A549 (cell line): ENCODE measurements around the gene ERBB2. TPM values are rescaled to one million over a fixed set of nuclear protein-coding genes. Genes with fewer than 3 reads are reported as not detected.

Source experiments
- ATAC-seq, 2 experiments: fragments of 200-7000 bp in 1 of 2; fragments of >200 bp in 1 of 2; cut with Nextera tagmentation in 1 of 2; cut with Tn5 transposase in 1 of 2; 3 replicates each; pipeline versions ENCODE4 v1.8.0 to v1.9.1; 2018 to 2020; ENCODE audit warnings: mild to moderate bottlenecking in 1 of 2, moderate library complexity in 1 of 2
- CTCF ChIA-PET: fragments of 300-600 bp; sonication (Branson Sonifier 250); formaldehyde crosslinking; extraction: SDS; loops from one replicate; lab custom pipeline; 2021; ENCODE audit warnings: antibody characterized with exemption, inconsistent platforms; lab: Yijun Ruan, JAX
- POLR2A ChIA-PET: fragments of 350-600 bp; formaldehyde crosslinking; extraction: SDS; loops from one replicate; lab custom pipeline; 2021; ENCODE audit warnings: antibody characterized with exemption, inconsistent platforms; lab: Yijun Ruan, JAX
- DNase-seq, 2 experiments: peaks; one replicate each; pipeline versions ENCODE4 v3.0.0 to v3.0.0-alpha.2; 2011 to 2016; ENCODE audit warnings: low read depth in 1 of 2, low spot score in 1 of 2
- FAIRE-seq: peaks from 2 replicates; lab custom pipeline; 2011; peaks lifted over from hg19 to GRCh38; lab: Jason Lieb, UNC
- H3K27ac ChIP-seq, 2 experiments: fragments of >200 bp; sonication (Bioruptor Twin); formaldehyde crosslinking; 3 replicates each; pipeline ENCODE4 v1.5.1; 2016 to 2017
- H3K4me1 ChIP-seq: fragments of >200 bp; sonication (Bioruptor Twin); formaldehyde crosslinking; 3 replicates; pipeline ENCODE4 v1.6.1; 2016
- H3K4me2 ChIP-seq: fragments of >200 bp; sonication (Bioruptor Twin); formaldehyde crosslinking; 3 replicates; pipeline ENCODE4 v1.6.1; 2016
- H3K4me3 ChIP-seq: fragments of >200 bp; sonication (Bioruptor Twin); formaldehyde crosslinking; 3 replicates; pipeline ENCODE4 v1.5.1; 2016
- H3K9me3 ChIP-seq: fragments of >200 bp; sonication (Bioruptor Twin); formaldehyde crosslinking; 3 replicates; pipeline ENCODE4 v1.6.1; 2016
- BCL3 ChIP-seq: fragments of >200 bp; sonication (Bioruptor Twin); formaldehyde crosslinking; IDR thresholded peaks from 3 replicates; pipeline ENCODE4 v1.6.1; 2016
- CBX2 ChIP-seq: fragments of 200-600 bp; sonication (generic); IDR thresholded peaks from 2 replicates; pipeline ENCODE4 v1.6.1; 2016; ENCODE audit warnings: low read depth, mild to moderate bottlenecking, borderline replicate concordance
- CEBPB ChIP-seq, 2 experiments: fragments of >200 bp in 1 of 2; sonication (Bioruptor Twin) in 1 of 2; formaldehyde crosslinking in 1 of 2; IDR thresholded peaks; 2 replicates each; pipeline ENCODE4 v1.6.1; 2012 to 2016
- CHD2 ChIP-seq: fragments of 150-350 bp; IDR thresholded peaks from 2 replicates; pipeline ENCODE4 v1.6.1; 2014; ENCODE audit warnings: low read length; ENCODE audit not compliant: partially characterized antibody
- CHD4 ChIP-seq: fragments of 200-600 bp; sonication (generic); IDR thresholded peaks from 2 replicates; pipeline ENCODE4 v1.6.1; 2016; ENCODE audit warnings: antibody characterized with exemption, mild to moderate bottlenecking, borderline replicate concordance
- CTCF ChIP-seq: fragments of >200 bp; sonication (Bioruptor Twin); formaldehyde crosslinking; IDR thresholded peaks from 3 replicates; pipeline ENCODE4 v1.5.1; 2016
- EHF ChIP-seq: fragments of 250-450 bp; sonication (Bioruptor Pico); IDR thresholded peaks from 2 replicates; pipeline ENCODE4 v1.5.0; 2020; ENCODE audit warnings: mild to moderate bottlenecking
- EHMT2 ChIP-seq: fragments of 200-600 bp; sonication (generic); IDR thresholded peaks from 2 replicates; pipeline ENCODE4 v1.6.1; 2016; ENCODE audit warnings: antibody characterized with exemption, low read depth, mild to moderate bottlenecking, moderate library complexity
- ELK1 ChIP-seq: fragments of 150-350 bp; IDR thresholded peaks from 2 replicates; pipeline ENCODE4 v1.6.1; 2014; ENCODE audit warnings: low read depth, mild to moderate bottlenecking, low read length
- FOSB ChIP-seq: fragments of 250-450 bp; sonication (Bioruptor Pico); IDR thresholded peaks from 2 replicates; pipeline ENCODE4 v1.5.0; 2020; ENCODE audit warnings: mild to moderate bottlenecking, moderate library complexity
- FOSL2 ChIP-seq, 2 experiments: fragments of 450-650 bp in 1 of 2; fragments of >200 bp in 1 of 2; sonication (Bioruptor Twin) in 1 of 2; formaldehyde crosslinking; IDR thresholded peaks; 2 replicates each; pipeline versions ENCODE4 v1.5.0 to v1.6.1; 2016 to 2020; ENCODE audit warnings: mild to moderate bottlenecking in 1 of 2, moderate library complexity in 1 of 2
- HDAC2 ChIP-seq: fragments of 200-600 bp; sonication (generic); IDR thresholded peaks from 2 replicates; pipeline ENCODE4 v1.6.1; 2016
- HOXB13 ChIP-seq: fragments of 250-450 bp; sonication (Bioruptor Pico); IDR thresholded peaks from 2 replicates; pipeline ENCODE4 v1.5.0; 2020; ENCODE audit warnings: low read depth, mild to moderate bottlenecking, moderate library complexity
- HOXB5 ChIP-seq: fragments of 250-450 bp; sonication (Bioruptor Pico); IDR thresholded peaks from 2 replicates; pipeline ENCODE4 v1.5.0; 2020; ENCODE audit warnings: mild to moderate bottlenecking, moderate library complexity
- JUNB ChIP-seq: fragments of >200 bp; sonication (Bioruptor Twin); formaldehyde crosslinking; IDR thresholded peaks from 2 replicates; pipeline ENCODE4 v1.6.1; 2016
- KDM5A ChIP-seq: fragments of 200-600 bp; sonication (generic); IDR thresholded peaks from 2 replicates; pipeline ENCODE4 v1.6.1; 2016; ENCODE audit warnings: antibody characterized with exemption, mild to moderate bottlenecking
- MAFK ChIP-seq: fragments of 450-650 bp; IDR thresholded peaks from 2 replicates; pipeline ENCODE4 v1.6.1; 2014; ENCODE audit not compliant: partially characterized antibody
- MAX ChIP-seq: IDR thresholded peaks from 2 replicates; pipeline ENCODE4 v1.6.1; 2012
- MAZ ChIP-seq: fragments of 150-350 bp; IDR thresholded peaks from 2 replicates; pipeline ENCODE4 v1.6.1; 2014; ENCODE audit warnings: antibody characterized with exemption, low read depth, low read length, borderline replicate concordance
- PHF8 ChIP-seq: fragments of 200-600 bp; sonication (generic); IDR thresholded peaks from 2 replicates; pipeline ENCODE4 v1.6.1; 2016; ENCODE audit warnings: low read depth, mild to moderate bottlenecking, antibody characterized with exemption, moderate library complexity, borderline replicate concordance
- POLR2AphosphoS2 ChIP-seq: conservative IDR thresholded peaks from 2 replicates; pipeline ENCODE4 v1.6.1; 2012; ENCODE audit warnings: low read length, improper control_type of control experiment, inconsistent platforms
- RFX5 ChIP-seq: fragments of 450-650 bp; IDR thresholded peaks from 2 replicates; pipeline ENCODE4 v1.7.1; 2014; ENCODE audit warnings: antibody characterized with exemption, mild to moderate bottlenecking, moderate library complexity
- SMC3 ChIP-seq: fragments of >200 bp; sonication (Bioruptor Twin); formaldehyde crosslinking; IDR thresholded peaks from 3 replicates; pipeline ENCODE4 v1.6.1; 2018; ENCODE audit warnings: inconsistent platforms
- TP53 ChIP-seq: fragments of 250-450 bp; sonication (Bioruptor Pico); IDR thresholded peaks from 2 replicates; pipeline ENCODE4 v1.5.0; 2021; ENCODE audit warnings: mild to moderate bottlenecking, moderate library complexity
- ZNF302 ChIP-seq: fragments of 250-450 bp; sonication (Bioruptor Pico); IDR thresholded peaks from 2 replicates; pipeline ENCODE4 v1.9.0; 2021; ENCODE audit warnings: inconsistent platforms, mild to moderate bottlenecking, moderate library complexity
- WGBS: methylation state at CpG from one replicate; pipeline ENCODE4 v1.1.6; 2017; ENCODE audit errors: missing lambda C conversion rate; 5-methylcytosine and 5-hydroxymethylcytosine counted together
- polyA plus RNA-seq, 4 experiments: library from polyadenylated mRNA; depleted of rRNA in 3 of 4; stranded (reverse); fragments of >200 nt; fragmentation: RNase III in 1 of 4; extraction: RNeasy Plus Mini Kit Qiagen cat#74134 plus additional on column Dnase treatment in 1 of 4; gene quantifications; 2 replicates in 3 of 4; 3 replicates in 1 of 4; pipeline ENCODE4 v1.2.3, GENCODE V29; 2011 to 2017

Gene ERBB2
- polyA plus RNA-seq, 2 of the 4 experiments (the other 2 are of a cell fraction), result 22.4 to 32.0 TPM

DNA sequence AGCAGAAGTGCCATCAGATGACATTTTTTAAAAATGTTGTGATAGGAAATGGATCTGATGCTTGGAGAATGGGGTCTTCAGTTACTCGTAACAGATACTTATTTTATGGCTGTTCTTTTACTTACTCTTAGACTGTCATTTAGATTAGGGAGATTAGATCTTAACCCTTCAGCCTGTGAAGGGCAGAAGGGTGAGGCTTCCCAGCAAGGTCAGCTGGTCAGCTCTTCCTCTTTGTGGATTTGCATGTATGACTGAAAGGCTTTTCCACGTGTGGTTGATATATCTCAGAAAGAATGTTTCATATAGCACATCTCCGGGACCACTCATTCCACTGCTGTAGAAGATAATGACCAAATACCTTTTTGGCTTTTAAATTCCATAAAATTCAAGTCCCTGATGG, 65.3 kb downstream of the ERBB2 start:
- no peak for FAIRE-seq

GRCh38 chr17:39765766-39766165, 65.9 kb downstream of the ERBB2 start:
- ATAC-seq, result no peak
- no peaks in the 10 kb centered on the region for H3K4me1 ChIP-seq
- POLR2A ChIA-PET, result no interaction called here
- TF ChIP-seq MAFK (peak; percentile 10), SMC3 (no peak)
- H3K27ac ChIP-seq, result no peak overlapping the region
- DNase-seq, result no peak
- no peak overlapping the region for H3K4me2 ChIP-seq
- H3K9me3 ChIP-seq, result peaks cover 23% of the 10 kb centered on the region
- H3K4me3 ChIP-seq, result no peak overlapping the region
- 64% methylated on average over 18 of the region's 18 CpGs for WGBS
- FAIRE-seq, result no peak
- CTCF ChIA-PET, result interaction anchor here (4.1 to 4.4 kb wide), 2 partner anchors 12 to 143 kb away, joined by 26 to 33 read pairs; no protein-coding TSS in a partner anchor

More for the DNA sequence above, 65.3 kb downstream of the ERBB2 start:
- ChIA-PET CTCF (interaction anchor here (4.1 to 4.4 kb wide), 2 partner anchors 11 to 143 kb away, joined by 26 to 33 read pairs; no protein-coding TSS in a partner anchor), POLR2A (no interaction called here)
- Histone ChIP-seq H3K4me3 (no peak overlapping the region), H3K4me1 (no peaks in the 10 kb centered on the region), H3K4me2 (no peak overlapping the region), H3K27ac (no peak overlapping the region), H3K9me3 (peaks cover 23% of the 10 kb centered on the region)
- TF ChIP-seq HOXB13, result no peak
- no peak for TF ChIP-seq HDAC2
- no peak for TF ChIP-seq ZNF302
- TF ChIP-seq FOSB, result no peak
- no peak for TF ChIP-seq EHF (CRISPR knock-in tag)
- TF ChIP-seq HOXB5 (CRISPR knock-in tag), result no peak
- no peak for TF ChIP-seq MAX
- no peak for TF ChIP-seq ELK1
- TF ChIP-seq POLR2AphosphoS2, result no peak
- no peak for TF ChIP-seq CBX2
- no peak for TF ChIP-seq KDM5A
- WGBS, result 13% methylated on average over 3 of the region's 3 CpGs
- no peak for DNase-seq
- no peak for ATAC-seq

DNA sequence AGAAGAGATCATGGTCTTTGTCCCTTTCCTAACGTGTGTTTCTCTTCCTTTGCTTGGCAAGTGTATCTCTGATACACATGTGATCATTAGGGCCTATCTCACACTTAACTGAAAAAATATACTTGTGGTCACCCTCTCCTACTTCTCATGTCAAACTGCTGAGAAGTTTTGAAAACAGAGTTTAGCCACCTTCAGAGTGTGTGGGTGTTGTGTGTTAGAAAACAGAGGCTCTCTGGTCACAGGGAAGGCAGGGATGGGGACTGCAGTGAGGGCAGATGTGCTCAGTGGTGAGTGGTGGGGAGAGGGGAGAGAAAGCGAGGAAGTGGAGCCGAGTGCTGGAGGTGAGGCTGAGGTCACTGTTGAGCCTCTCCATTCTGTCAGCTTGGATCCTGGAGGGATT, 67.3 kb downstream of the ERBB2 start:
- TF ChIP-seq PHF8 (no peak), EHMT2 (no peak), CHD2 (no peak), CHD4 (no peak), HDAC2 (no peak), CTCF (no peak), MAZ (no peak), TP53 (CRISPR knock-in tag) (no peak), JUNB (no peak), FOSL2 (IDR thresholded peaks at IDR 0.05) (no peak), FOSL2 (CRISPR knock-in tag; IDR thresholded peaks at IDR 0.05) (no peak), BCL3 (no peak), RFX5 (no peak), CEBPB (IDR thresholded peaks at IDR 0.05) (no peak), ZNF302 (no peak)
- Histone ChIP-seq H3K4me2 (no peak overlapping the region), H3K4me3 (no peak overlapping the region), H3K4me1 (no peaks in the 10 kb centered on the region), H3K27ac (no peak overlapping the region), H3K9me3 (peaks cover 23% of the 10 kb centered on the region)
- no peak for DNase-seq
- FAIRE-seq, result no peak
- no peak for ATAC-seq
- ChIA-PET POLR2A (no interaction called here), CTCF (interaction anchor here (1.1 kb wide), 2 partner anchors 12 to 13 kb away, joined by 3 to 4 read pairs; no protein-coding TSS in a partner anchor)
- 26% methylated on average over 3 of the region's 3 CpGs for WGBS
